H1 (cell line): ENCODE results near the gene ZMYM4. TPM values are rescaled to one million over a fixed set of nuclear protein-coding genes. Genes with fewer than 3 reads are reported as not detected.
A peak's percentile ranks its signal among the peaks of the same experiment; 100 is the strongest.

ENCODE experiments used
- CTCF ChIA-PET: fragments of 300-600 bp; sonication (Branson Sonifier 250); formaldehyde crosslinking; loops from one replicate; lab custom pipeline; 2021; ENCODE audit not compliant: partially characterized antibody; lab: Charles Lee
- POLR2A ChIA-PET: fragments of 300-600 bp; sonication (Branson Sonifier 250); formaldehyde crosslinking; loops from one replicate; lab custom pipeline; 2021; ENCODE audit warnings: inconsistent platforms; ENCODE audit not compliant: partially characterized antibody; lab: Charles Lee
- DNase-seq, 2 experiments: peaks; one replicate each; pipeline versions ENCODE4 v3.0.0 to v3.0.0-alpha.2; 2010 to 2022; ENCODE audit warnings: low spot score in 2 of 2, low read depth in 1 of 2, mixed read lengths in 1 of 2
- FAIRE-seq: peaks from 2 replicates; lab custom pipeline; 2011; peaks lifted over from hg19 to GRCh38; lab: Jason Lieb, UNC
- H2AFZ ChIP-seq: 2 replicates; pipeline ENCODE4 v1.8.1; 2012; ENCODE audit warnings: low read length, inconsistent platforms
- H2AK5ac ChIP-seq: 2 replicates; pipeline ENCODE4 v1.6.1; 2013; ENCODE audit warnings: low read depth, low read length
- H2BK120ac ChIP-seq: replicated peaks from 2 replicates; pipeline ENCODE3; 2013; ENCODE audit warnings: low read depth, low read length, inconsistent platforms
- H2BK12ac ChIP-seq: 2 replicates; pipeline ENCODE4 v1.6.1; 2013; ENCODE audit warnings: low read depth, low read length
- H2BK15ac ChIP-seq: 2 replicates; pipeline ENCODE4 v1.6.1; 2013; ENCODE audit warnings: low read length
- H2BK20ac ChIP-seq: 2 replicates; pipeline ENCODE4 v1.6.1; 2013; ENCODE audit warnings: low read length
- H2BK5ac ChIP-seq: 2 replicates; pipeline ENCODE4 v1.6.1; 2013; ENCODE audit warnings: low read depth, low read length
- H3K14ac ChIP-seq: 2 replicates; pipeline ENCODE4 v1.6.1; 2013; ENCODE audit warnings: inconsistent platforms; ENCODE audit not compliant: insufficient read length
- H3K18ac ChIP-seq: 2 replicates; pipeline ENCODE4 v1.6.1; 2013; ENCODE audit warnings: low read length; ENCODE audit errors: extremely low read depth
- H3K23ac ChIP-seq: 2 replicates; pipeline ENCODE4 v1.6.1; 2013; ENCODE audit warnings: inconsistent platforms; ENCODE audit not compliant: insufficient read length
- H3K23me2 ChIP-seq: 2 replicates; pipeline ENCODE4 v1.6.1; 2013; ENCODE audit warnings: low read depth, low read length
- H3K27ac ChIP-seq: 2 replicates; pipeline ENCODE4 v1.6.1; 2011; ENCODE audit warnings: low read depth, low read length, inconsistent platforms
- H3K27me3 ChIP-seq, 4 experiments: replicated peaks in 1 of 4; 1 replicate in 1 of 4; 2 replicates in 3 of 4; pipeline versions ENCODE4 v1.6.1 to v1.8.1; 2011 to 2013; ENCODE audit warnings: low read length in 3 of 4, mild to moderate bottlenecking in 3 of 4, inconsistent platforms in 2 of 4, mixed read lengths in 2 of 4, moderate library complexity in 1 of 4; ENCODE audit not compliant: control insufficient read depth in 3 of 4, insufficient read depth in 3 of 4; ENCODE audit errors: extremely low read depth in 1 of 4
- H3K36me3 ChIP-seq, 4 experiments: 2 replicates each; pipeline versions ENCODE4 v1.6.1 to v1.8.1; 2011 to 2013; ENCODE audit warnings: mild to moderate bottlenecking in 4 of 4, low read length in 3 of 4, moderate library complexity in 2 of 4, control low read depth in 1 of 4, inconsistent platforms in 1 of 4; ENCODE audit not compliant: insufficient read depth in 4 of 4, control insufficient read depth in 2 of 4
- H3K4ac ChIP-seq: replicated peaks from 2 replicates; pipeline ENCODE3; 2013; ENCODE audit warnings: low read length, low read depth, mixed read lengths, inconsistent platforms; ENCODE audit not compliant: insufficient read length
- H3K4me1 ChIP-seq, 4 experiments: replicated peaks in 1 of 4; 1 replicate in 1 of 4; 2 replicates in 3 of 4; pipeline versions ENCODE4 v1.6.1 to v1.8.1; 2011 to 2013; ENCODE audit warnings: low read length in 3 of 4, inconsistent platforms in 2 of 4, mixed read lengths in 1 of 4; ENCODE audit not compliant: insufficient read depth in 4 of 4, control insufficient read depth in 3 of 4
- H3K4me2 ChIP-seq, 2 experiments: 2 replicates each; pipeline versions ENCODE4 v1.6.1 to v1.8.1; 2011 to 2013; ENCODE audit warnings: low read depth in 2 of 2, low read length in 2 of 2, control low read depth in 1 of 2, inconsistent platforms in 1 of 2, mild to moderate bottlenecking in 1 of 2; ENCODE audit not compliant: insufficient read depth in 1 of 2
- H3K4me3 ChIP-seq, 4 experiments: fragments of 200-600, 300-600 bp in 1 of 4; sonication (generic), shearing (Covaris generic), sonication (Bioruptor Twin) in 1 of 4; 2 replicates each; pipeline versions ENCODE4 v1.5.1 to v1.8.1; 2011 to 2016; ENCODE audit warnings: low read length in 4 of 4, low read depth in 3 of 4, control low read depth in 2 of 4, inconsistent platforms in 2 of 4, mild to moderate bottlenecking in 2 of 4, mixed read lengths in 1 of 4, moderate library complexity in 1 of 4; ENCODE audit not compliant: insufficient read depth in 2 of 4; ENCODE audit errors: extremely low read depth in 1 of 4
- H3K56ac ChIP-seq: replicated peaks from 2 replicates; pipeline ENCODE3; 2013; ENCODE audit warnings: low read depth, mild to moderate bottlenecking, mixed read lengths, low read length, inconsistent platforms; ENCODE audit not compliant: insufficient read length
- H3K79me1 ChIP-seq: 2 replicates; pipeline ENCODE4 v1.6.1; 2013; ENCODE audit warnings: low read depth, low read length, control low read depth
- H3K79me2 ChIP-seq, 2 experiments: 2 replicates each; pipeline versions ENCODE4 v1.6.1 to v1.8.1; 2012 to 2013; ENCODE audit warnings: low read length in 2 of 2, mild to moderate bottlenecking in 2 of 2, inconsistent platforms in 1 of 2; ENCODE audit not compliant: insufficient read depth in 2 of 2, control insufficient read depth in 1 of 2
- H3K9ac ChIP-seq, 4 experiments: replicated peaks in 1 of 4; 1 replicate in 1 of 4; 2 replicates in 3 of 4; pipeline versions ENCODE4 v1.6.1 to v1.8.1; 2011 to 2013; ENCODE audit warnings: low read depth in 3 of 4, low read length in 3 of 4, control low read depth in 2 of 4, mild to moderate bottlenecking in 2 of 4, moderate library complexity in 2 of 4, inconsistent platforms in 1 of 4; ENCODE audit errors: extremely low read depth in 1 of 4
- H3K9me3 ChIP-seq, 2 experiments: 2 replicates each; pipeline versions ENCODE4 v1.6.1 to v1.8.1; 2012 to 2013; ENCODE audit warnings: mild to moderate bottlenecking in 2 of 2, moderate library complexity in 2 of 2, control low read depth in 1 of 2, inconsistent platforms in 1 of 2, low read depth in 1 of 2, low read length in 1 of 2, mixed read lengths in 1 of 2; ENCODE audit not compliant: insufficient read depth in 2 of 2
- H4K20me1 ChIP-seq, 2 experiments: replicated peaks in 1 of 2; 2 replicates each; pipeline versions ENCODE3 to v1.8.1; 2011 to 2013; ENCODE audit warnings: inconsistent platforms in 2 of 2, low read length in 2 of 2, mild to moderate bottlenecking in 1 of 2; ENCODE audit not compliant: insufficient read depth in 2 of 2, control insufficient read depth in 1 of 2
- H4K5ac ChIP-seq: 2 replicates; pipeline ENCODE4 v1.6.1; 2013; ENCODE audit warnings: low read length, low read depth, mixed read lengths, inconsistent platforms; ENCODE audit not compliant: insufficient read length
- H4K8ac ChIP-seq: 2 replicates; pipeline ENCODE4 v1.8.0; 2013; ENCODE audit warnings: mild to moderate bottlenecking, moderate library complexity, low read length, inconsistent platforms; ENCODE audit not compliant: insufficient read depth; ENCODE audit errors: extremely low read depth
- H4K91ac ChIP-seq: replicated peaks from 2 replicates; pipeline ENCODE3; 2013; ENCODE audit warnings: low read length, mixed read lengths, inconsistent platforms; ENCODE audit not compliant: insufficient read length
- USF2 ChIP-seq: IDR thresholded peaks from 2 replicates; pipeline ENCODE4 v1.6.1; 2011; ENCODE audit warnings: low read length, improper control_type of control experiment
- WGBS, 2 experiments: shearing (Covaris generic) in 1 of 2; methylation state at CpG; one replicate each; pipeline versions ENCODE4 v1.1.6 to v1.1.7; 2013 to 2015; ENCODE audit warnings: low lambda C conversion rate in 2 of 2, mixed read lengths in 2 of 2, inconsistent platforms in 1 of 2, low coverage in 1 of 2, missing lambda C conversion rate in 1 of 2; ENCODE audit not compliant: insufficient replicate concordance in 2 of 2, insufficient coverage in 1 of 2, insufficient read length in 1 of 2; ENCODE audit errors: extremely low coverage in 1 of 2, missing lambda C conversion rate in 1 of 2; 5-methylcytosine and 5-hydroxymethylcytosine counted together
- polyA plus RNA-seq, 7 experiments: library from polyadenylated mRNA; depleted of rRNA in 3 of 7; stranded (reverse) in 5 of 7; unstranded in 2 of 7; fragments of >200 nt in 5 of 7; fragments of 200-250 nt in 2 of 7; gene quantifications; 1 replicate in 5 of 7; 2 replicates in 1 of 7; 4 replicates in 1 of 7; pipeline versions ENCODE4 v1.2.1 to v1.2.3, GENCODE V29; 2011 to 2013; ENCODE audit warnings: missing spikeins in 2 of 7, mixed read lengths in 2 of 7
- total RNA-seq: library from RNA; stranded (reverse); fragmentation: NEBNext Ultra II Directional; extraction: Animal tissue kit (Norgen Biotek cat#: 25700); gene quantifications from 2 replicates; pipeline ENCODE4 v1.2.1, GENCODE V29; 2021

Gene ZMYM4
- total and polyA plus RNA-seq, 2 of the 8 experiments (the other 6 are each of a cell fraction or from before 2014, with no cell fraction given) = 16.7 to 81.3 TPM

- DNase-seq = no peak
- Histone ChIP-seq H3K79me1 (peaks cover 2% of the 10 kb centered on the region; the same call in 1 of the 2 replicates), H3K9me3 (no peaks in the 10 kb centered on the region), H4K8ac (no peak overlapping the region), H3K9ac (no peak overlapping the region), H3K18ac (no peak overlapping the region), H2BK12ac (no peak overlapping the region), H2BK5ac (no peak overlapping the region), H3K4me2 (peak overlapping the region; percentile 76 to 81), H4K20me1 (peaks cover 0 to 3% of the 10 kb centered on the region in 2 experiments), H3K14ac (no peak overlapping the region), H3K79me2 (peaks cover 12 to 58% of the 10 kb centered on the region in 2 experiments), H2BK15ac (no peak overlapping the region), H3K4me3 (peak overlapping the region; percentile 72 to 91 (median 75); a peak in 7 of 8 replicates), H3K27ac (no peak overlapping the region), H2AFZ (no peak overlapping the region), H3K4ac (no peak overlapping the region), H2BK120ac (no peak overlapping the region), H3K36me3 (no peaks in the 10 kb centered on the region), H2BK20ac (no peak overlapping the region), H3K4me1 (peaks cover 0 to 3% (median 1%) of the 10 kb centered on the region in 4 experiments; a peak in 3 of 7 replicates), H3K23me2 (no peaks in the 10 kb centered on the region; the same call in 1 of the 2 replicates), H4K5ac (no peak overlapping the region), H3K27me3 (no peaks in the 10 kb centered on the region), H3K23ac (no peak overlapping the region), H2AK5ac (no peak overlapping the region), H3K56ac (no peak overlapping the region), H4K91ac (no peak overlapping the region)
- FAIRE-seq = no peak
- 86% methylated on average over 2 of the region's 2 CpGs; no CpG with 5 or more reads in 1 of the 2 experiments for WGBS, 2 experiments
- ChIA-PET CTCF (interaction anchor here (0.9 to 1.2 kb wide), 3 partner anchors 13 to 64 kb away, joined by 3 to 5 read pairs (median 4); no protein-coding TSS in a partner anchor), POLR2A (interaction anchor here (1.0 to 1.5 kb wide), 4 partner anchors 9 to 51 kb away, joined by 3 to 6 read pairs (median 3); no protein-coding TSS in a partner anchor)
- TF ChIP-seq USF2 = no peak
Observed at GRCh38 chr1:35269989-35270289, 1.4 kb downstream of the ZMYM4 start.
